ENCODE data around the gene TSPAN9. TPM values are rescaled to one million over a fixed set of nuclear protein-coding genes. Genes with fewer than 3 reads are reported as not detected.

The TSPAN9 gene
- total and polyA plus RNA-seq, 2 of the 4 experiments (the other 2 are of a cell fraction) = 17.7 to 39.1 TPM

DNA sequence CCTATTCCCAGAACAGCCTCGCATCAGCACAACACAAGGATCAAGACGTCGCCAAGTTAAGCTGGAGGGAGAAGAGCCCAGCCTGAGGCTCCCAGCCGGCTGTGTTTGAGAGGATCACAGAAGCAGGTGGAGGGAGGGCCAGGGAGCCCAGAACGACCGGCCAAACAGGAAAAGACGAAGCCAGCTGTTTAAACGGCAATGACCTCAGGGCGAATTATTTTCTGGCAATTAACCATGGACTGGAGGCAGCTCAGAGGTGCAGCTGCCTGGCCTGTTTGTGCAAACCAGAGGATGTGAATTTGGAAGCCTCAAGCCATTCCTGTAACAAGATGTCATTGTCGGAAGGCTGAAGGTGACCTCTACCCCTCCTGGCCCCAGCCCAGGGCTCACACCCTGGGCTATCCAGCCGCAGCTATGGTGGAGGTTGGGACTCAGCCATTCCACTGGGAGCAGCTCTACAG, 238.1 kb downstream of the TSPAN9 start:
- Histone ChIP-seq H3K9me3 (ENCODE audit: control insufficient read depth, insufficient read depth, low read length) (no peaks in the 10 kb centered on the region), H3K4me1 (ENCODE audit: control insufficient read depth, insufficient read depth, low read length) (peaks cover 6% of the 10 kb centered on the region; the same call in 1 of the 2 replicates), H2AK9ac (replicated peaks; ENCODE audit: low read depth, low read length, poor library complexity) (peak overlapping the region; percentile 15), H3K36me3 (ENCODE audit: control insufficient read depth, insufficient read depth, low read length) (no peaks in the 10 kb centered on the region), H4K91ac (ENCODE audit: insufficient read depth, low read depth, low read length) (no peak overlapping the region), H3K18ac (ENCODE audit: low read depth, low read length) (no peak overlapping the region), H3K4me2 (ENCODE audit: low read depth, low read length) (no peak overlapping the region), H2BK20ac (ENCODE audit: low read depth, low read length) (no peak overlapping the region), H3K79me1 (ENCODE audit: low read depth in 1 of 2, low read length in 2 of 2) (no peaks in the 10 kb centered on the region), H3K56ac (ENCODE audit: extremely low read depth, insufficient read depth, low read length) (no peak overlapping the region), H2AK5ac (ENCODE audit: low read depth, low read length) (no peak overlapping the region), H3K4ac (ENCODE audit: low read depth, low read length) (no peak overlapping the region), H3K9ac (ENCODE audit: low read depth, low read length) (no peak overlapping the region), H2AFZ (replicated peaks; ENCODE audit: low read length, poor library complexity) (peak overlapping the region; percentile 38), H3K27ac (ENCODE audit: insufficient read depth, low read length) (no peak overlapping the region), H3K4me3 (ENCODE audit: insufficient read depth, low read depth, low read length) (no peak overlapping the region), H3K14ac (replicated peaks; ENCODE audit: low read depth, low read length) (no peak overlapping the region), H4K8ac (ENCODE audit: low read depth in 2 of 2, low read length in 2 of 2) (no peak overlapping the region), H2BK5ac (ENCODE audit: low read depth, low read length, poor library complexity, severe bottlenecking) (no peak overlapping the region), H3K27me3 (ENCODE audit: control insufficient read depth, insufficient read depth, low read length) (peaks cover 40% of the 10 kb centered on the region), H4K5ac (ENCODE audit: low read depth, low read length) (no peak overlapping the region), H2BK15ac (ENCODE audit: low read depth, low read length) (no peak overlapping the region), H3K23ac (ENCODE audit: low read depth, low read length) (no peak overlapping the region), H4K20me1 (ENCODE audit: insufficient read depth, low read length) (no peaks in the 10 kb centered on the region), H2BK120ac (ENCODE audit: low read depth, low read length) (no peak overlapping the region), H3K9me1 (ENCODE audit: insufficient read depth, low read length) (peaks cover 7% of the 10 kb centered on the region; the same call in 1 of the 2 replicates)
- ATAC-seq (ENCODE audit: low read depth) (peak; percentile 46), DNase-seq (peak; percentile 81)
- intact Hi-C loops (cut with micrococcal nuclease) = no loop called here
- CTCF ChIA-PET = interaction anchor here (1.3 to 2.1 kb wide), 2 partner anchors 15 kb away, joined by 5 to 25 read pairs; no protein-coding TSS in a partner anchor
- POLR2A ChIA-PET (ENCODE audit: unreplicated experiment) = no interaction called here
- in situ Hi-C loops (cut with MboI; ENCODE audit: low sequenced_read_pairs) = loop anchor here (10.0 kb wide), 1 partner anchor 480 kb away; no protein-coding TSS in a partner anchor
- 0% methylated on average over 4 of the region's 11 CpGs; no CpG with 5 or more reads in 1 of the 2 experiments for WGBS, 2 experiments (ENCODE audit: extremely low coverage in 2 of 2, insufficient read length in 1 of 2)
- no TSS peak for BruUV-seq (replicated peaks)
- TF ChIP-seq CHD1 (IDR thresholded peaks at IDR 0.05; ENCODE audit: low read depth, low read length) (no peak), BHLHE40 (IDR thresholded peaks at IDR 0.05; ENCODE audit: low read depth, low read length) (no peak), NFE2L2 (IDR thresholded peaks at IDR 0.05; ENCODE audit: low read depth, low read length) (no peak), RCOR1 (IDR thresholded peaks at IDR 0.05; ENCODE audit: insufficient replicate concordance, low read length) (no peak), FOS (IDR thresholded peaks at IDR 0.05; ENCODE audit: low read depth, low read length) (no peak), RFX5 (IDR thresholded peaks at IDR 0.05; ENCODE audit: low read depth, low read length) (no peak), MAFK (IDR thresholded peaks at IDR 0.05; ENCODE audit: low read depth, low read length) (no peak), RAD21 (IDR thresholded peaks at IDR 0.05; ENCODE audit: low read length) (no peak), SMC3 (IDR thresholded peaks at IDR 0.05; ENCODE audit: low read depth, low read length) (no peak), POLR2A (IDR thresholded peaks at IDR 0.05; ENCODE audit: low read depth, low read length) (no peak)
- TF ChIP-seq, protein P1, sequence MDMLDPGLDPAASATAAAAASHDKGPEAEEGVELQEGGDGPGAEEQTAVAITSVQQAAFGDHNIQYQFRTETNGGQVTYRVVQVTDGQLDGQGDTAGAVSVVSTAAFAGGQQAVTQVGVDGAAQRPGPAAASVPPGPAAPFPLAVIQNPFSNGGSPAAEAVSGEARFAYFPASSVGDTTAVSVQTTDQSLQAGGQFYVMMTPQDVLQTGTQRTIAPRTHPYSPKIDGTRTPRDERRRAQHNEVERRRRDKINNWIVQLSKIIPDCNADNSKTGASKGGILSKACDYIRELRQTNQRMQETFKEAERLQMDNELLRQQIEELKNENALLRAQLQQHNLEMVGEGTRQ (IDR thresholded peaks at IDR 0.05; ENCODE audit: low read depth, low read length) = no peak
- TF ChIP-seq, protein P2, sequence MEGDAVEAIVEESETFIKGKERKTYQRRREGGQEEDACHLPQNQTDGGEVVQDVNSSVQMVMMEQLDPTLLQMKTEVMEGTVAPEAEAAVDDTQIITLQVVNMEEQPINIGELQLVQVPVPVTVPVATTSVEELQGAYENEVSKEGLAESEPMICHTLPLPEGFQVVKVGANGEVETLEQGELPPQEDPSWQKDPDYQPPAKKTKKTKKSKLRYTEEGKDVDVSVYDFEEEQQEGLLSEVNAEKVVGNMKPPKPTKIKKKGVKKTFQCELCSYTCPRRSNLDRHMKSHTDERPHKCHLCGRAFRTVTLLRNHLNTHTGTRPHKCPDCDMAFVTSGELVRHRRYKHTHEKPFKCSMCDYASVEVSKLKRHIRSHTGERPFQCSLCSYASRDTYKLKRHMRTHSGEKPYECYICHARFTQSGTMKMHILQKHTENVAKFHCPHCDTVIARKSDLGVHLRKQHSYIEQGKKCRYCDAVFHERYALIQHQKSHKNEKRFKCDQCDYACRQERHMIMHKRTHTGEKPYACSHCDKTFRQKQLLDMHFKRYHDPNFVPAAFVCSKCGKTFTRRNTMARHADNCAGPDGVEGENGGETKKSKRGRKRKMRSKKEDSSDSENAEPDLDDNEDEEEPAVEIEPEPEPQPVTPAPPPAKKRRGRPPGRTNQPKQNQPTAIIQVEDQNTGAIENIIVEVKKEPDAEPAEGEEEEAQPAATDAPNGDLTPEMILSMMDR (conservative IDR thresholded peaks at IDR 0.05; ENCODE audit: low read depth, low read length) = no peak
- TF ChIP-seq, protein P3, sequence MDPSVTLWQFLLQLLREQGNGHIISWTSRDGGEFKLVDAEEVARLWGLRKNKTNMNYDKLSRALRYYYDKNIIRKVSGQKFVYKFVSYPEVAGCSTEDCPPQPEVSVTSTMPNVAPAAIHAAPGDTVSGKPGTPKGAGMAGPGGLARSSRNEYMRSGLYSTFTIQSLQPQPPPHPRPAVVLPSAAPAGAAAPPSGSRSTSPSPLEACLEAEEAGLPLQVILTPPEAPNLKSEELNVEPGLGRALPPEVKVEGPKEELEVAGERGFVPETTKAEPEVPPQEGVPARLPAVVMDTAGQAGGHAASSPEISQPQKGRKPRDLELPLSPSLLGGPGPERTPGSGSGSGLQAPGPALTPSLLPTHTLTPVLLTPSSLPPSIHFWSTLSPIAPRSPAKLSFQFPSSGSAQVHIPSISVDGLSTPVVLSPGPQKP (IDR thresholded peaks at IDR 0.05; ENCODE audit: borderline replicate concordance, low read depth, low read length) = no peak
- dilution Hi-C loops (cut with HindIII; ENCODE audit: low sequenced_read_pairs, unreplicated experiment) = no loop called here
